GM20431 (cell line): ENCODE measurements around the gene JDP2.

Source experiments
- in situ Hi-C: fragments of 300-500 bp; cut with MseI, MboI; formaldehyde crosslinking; loops from one replicate; pipeline ENCODE4 v1.15.0; 2020; ENCODE audit warnings: low sequenced_read_pairs; ENCODE audit not compliant: unreplicated experiment

Gene JDP2

DNA sequence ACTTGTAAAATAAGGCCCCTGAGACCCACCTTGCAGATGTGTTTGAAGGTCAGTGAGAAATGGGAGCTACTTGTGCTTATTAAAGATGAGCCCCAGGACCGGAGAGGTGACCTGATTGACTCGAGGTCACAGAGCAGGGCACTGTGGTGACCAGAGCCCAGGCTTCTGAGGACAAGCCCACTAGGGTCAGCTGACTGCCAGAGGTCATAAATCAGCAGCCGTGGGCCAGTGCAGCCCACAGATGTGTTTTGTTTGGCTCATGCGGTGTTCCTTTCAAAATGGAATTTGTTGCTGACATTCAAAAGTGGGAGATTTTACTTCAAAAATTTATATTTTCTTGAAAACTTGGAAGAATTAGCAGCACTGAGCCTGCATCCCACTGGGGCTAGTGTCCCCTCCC, 24.5 kb downstream of the JDP2 start:
- in situ Hi-C loops = loop anchor here (25.0 kb wide), 1 partner anchor 315 kb away; the partner anchor contains the start of gene NEK9

DNA sequence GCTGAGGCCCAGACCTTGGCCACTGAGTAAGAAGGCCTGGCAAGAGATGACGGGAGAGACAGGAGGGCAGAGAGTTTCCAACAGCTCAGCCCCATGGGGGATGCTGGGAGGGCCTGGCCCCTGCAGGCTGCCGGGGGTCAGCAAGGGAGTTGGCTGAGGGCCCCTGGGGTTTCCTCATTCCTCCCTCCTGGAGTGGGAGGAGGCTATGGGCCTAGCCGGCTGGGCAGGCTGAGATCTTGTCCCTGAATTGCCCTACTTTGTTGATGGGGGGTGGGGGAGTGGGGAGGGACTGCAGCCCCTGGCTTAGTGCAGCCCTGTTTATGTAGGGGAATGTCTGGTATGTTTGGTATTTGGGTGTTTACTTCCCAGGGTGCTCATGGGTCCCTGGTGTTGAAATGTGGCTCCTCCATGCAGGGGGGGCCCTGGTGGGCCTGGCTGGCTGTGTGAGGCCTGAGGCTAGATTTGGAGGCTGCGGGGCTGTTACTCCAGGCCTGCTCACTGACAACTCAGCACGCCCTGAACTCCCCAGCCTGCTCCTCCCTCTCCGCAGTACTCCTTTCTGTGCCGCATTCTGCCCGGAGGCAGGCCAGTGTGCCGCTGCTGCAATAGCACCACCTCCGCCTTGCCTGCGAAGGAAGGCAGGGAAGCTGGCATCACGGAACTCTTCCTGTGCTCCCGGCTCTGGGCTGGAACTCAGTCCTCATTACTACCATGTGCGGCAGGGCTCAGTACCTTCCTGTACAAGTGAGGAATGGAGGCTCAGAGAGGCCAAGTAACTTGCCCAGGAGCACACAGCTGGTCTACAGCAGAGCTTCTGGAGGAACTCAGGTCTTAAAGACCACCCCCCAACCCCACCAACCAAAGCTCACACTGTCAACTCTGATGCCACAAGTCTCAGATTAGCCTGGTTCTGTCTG, 25.3 kb downstream of the JDP2 start:
- in situ Hi-C loops = loop anchor here (25.0 kb wide), 1 partner anchor 316 kb away; the partner anchor contains the start of gene NEK9

- in situ Hi-C loops = loop anchor here (25.0 kb wide), 1 partner anchor 317 kb away; the partner anchor contains the start of gene NEK9
Measured at GRCh38 chr14:75453817-75454434, 26.1 kb downstream of the JDP2 start.

DNA sequence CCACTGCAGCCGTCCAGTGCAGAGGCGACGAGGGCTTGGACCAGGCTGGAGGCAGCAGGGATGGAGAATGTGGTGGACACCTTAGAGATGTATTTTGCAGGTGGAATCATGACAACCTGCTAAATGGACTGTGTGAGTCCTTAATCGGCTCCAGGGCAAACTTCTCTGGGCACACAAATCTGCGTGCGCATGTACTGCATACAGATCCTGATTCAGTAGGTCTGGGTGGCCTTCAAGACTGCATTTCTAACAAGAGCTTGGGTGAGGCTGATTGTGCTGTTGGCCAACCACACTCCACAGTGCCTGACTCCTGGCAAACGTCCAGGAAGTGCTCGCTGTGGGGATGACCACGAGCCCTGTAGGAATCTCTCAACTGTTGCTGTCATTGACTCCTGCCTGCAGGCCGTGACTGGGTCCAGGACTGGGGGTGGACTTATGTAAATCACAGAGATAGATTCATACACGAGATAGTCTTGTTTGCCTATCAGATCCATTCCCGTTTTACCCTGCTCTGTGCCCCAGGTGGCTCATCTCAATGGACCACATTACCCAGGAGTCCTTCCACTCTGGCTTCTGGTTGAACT, 27.2 kb downstream of the JDP2 start:
- in situ Hi-C loops = loop anchor here (25.0 kb wide), 1 partner anchor 318 kb away; the partner anchor contains the start of gene NEK9

DNA sequence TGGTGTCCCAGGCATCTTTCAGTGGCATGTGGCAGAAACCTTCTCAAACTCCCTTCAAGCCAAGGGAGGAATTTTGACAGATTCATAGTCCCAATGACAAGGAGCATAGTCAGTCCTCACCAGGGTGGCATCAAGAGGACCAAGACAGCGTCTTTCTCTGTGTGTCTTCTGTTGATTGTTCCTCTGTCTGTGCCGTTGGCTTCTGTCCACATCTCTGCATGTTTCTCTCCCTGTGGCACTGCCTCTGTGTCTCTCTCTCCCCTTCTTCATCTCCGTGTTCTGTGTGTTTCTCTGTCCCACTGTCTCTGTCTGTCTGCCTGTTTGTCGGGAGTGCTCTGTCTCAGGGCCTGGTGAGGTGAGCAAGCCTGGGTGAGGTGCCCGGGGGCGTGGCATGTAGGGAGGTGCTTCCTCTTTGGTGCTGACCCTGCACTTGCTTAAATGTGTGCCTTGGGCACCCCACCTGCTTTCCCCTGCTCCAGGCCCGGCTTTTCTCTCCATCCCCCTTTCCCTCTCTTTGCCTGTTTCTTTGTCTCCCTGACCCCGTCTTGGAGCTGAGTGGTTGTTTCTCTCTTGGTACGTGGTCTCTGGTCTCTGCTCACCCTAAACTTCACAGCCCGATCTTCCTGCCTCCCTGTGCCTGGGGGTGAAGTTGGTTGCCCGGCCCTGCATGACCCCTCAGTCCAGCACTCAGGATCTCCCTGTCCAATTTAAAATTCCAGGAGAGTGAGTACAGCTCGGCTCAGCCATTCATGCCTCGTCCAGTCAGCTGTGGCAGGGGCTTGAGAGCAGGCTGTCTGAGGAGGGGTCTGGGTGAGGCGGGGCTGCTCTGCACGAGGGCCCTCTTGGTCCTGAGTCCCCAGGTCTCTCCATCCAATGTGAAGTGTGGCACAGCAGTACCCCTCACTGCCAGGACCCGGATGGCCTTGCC, 28.5 kb downstream of the JDP2 start:
- in situ Hi-C loops = loop anchor here (25.0 kb wide), 1 partner anchor 319 kb away; the partner anchor contains the start of gene NEK9

DNA sequence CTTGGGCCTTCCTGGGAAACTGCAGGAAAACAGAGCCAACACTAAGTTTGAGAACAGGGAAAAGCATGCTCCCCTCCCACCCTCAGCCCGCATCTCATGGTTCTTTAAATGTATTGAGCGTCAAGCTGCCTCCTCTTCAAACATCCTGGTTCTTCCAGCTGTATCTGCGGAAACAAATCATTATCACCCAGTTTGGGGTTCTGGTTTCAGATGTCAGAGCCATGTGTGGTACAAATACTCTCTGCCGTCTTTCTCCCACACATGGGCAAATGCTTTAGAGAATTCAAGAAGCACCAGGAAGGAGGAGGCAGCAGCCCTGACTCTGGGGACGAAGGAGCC, 29.1 kb downstream of the JDP2 start:
- in situ Hi-C loops = loop anchor here (25.0 kb wide), 1 partner anchor 320 kb away; the partner anchor contains the start of gene NEK9

DNA sequence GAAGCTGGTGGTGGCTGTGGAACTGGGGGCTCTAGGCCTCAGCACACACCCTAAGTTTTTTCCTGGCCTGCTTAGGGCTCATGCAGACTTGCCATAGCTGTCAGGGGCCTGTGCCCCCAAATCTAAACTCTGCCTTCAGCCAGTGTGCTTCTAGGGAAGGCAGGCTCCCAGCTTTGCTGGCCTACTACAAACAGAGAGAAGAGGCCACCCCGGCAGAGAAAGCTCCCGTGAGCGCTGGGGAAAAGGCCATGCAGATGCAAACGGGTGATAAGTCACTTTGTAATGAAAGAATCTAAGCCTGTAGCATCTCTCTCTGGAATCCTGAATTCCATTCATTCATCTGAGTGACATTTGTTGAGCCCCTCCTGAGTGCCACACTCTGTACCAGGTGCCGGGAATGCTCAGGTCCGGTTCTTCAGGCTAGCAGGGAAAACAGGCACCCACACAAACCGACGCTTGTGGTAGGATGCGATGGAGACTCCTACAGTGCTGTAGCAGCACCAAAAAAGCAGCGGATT, 29.9 kb downstream of the JDP2 start:
- in situ Hi-C loops = loop anchor here (25.0 kb wide), 1 partner anchor 320 kb away; the partner anchor contains the start of gene NEK9

GRCh38 chr14:75458305-75458704, 30.5 kb downstream of the JDP2 start:
- in situ Hi-C loops = loop anchor here (25.0 kb wide), 1 partner anchor 321 kb away; the partner anchor contains the start of gene NEK9

DNA sequence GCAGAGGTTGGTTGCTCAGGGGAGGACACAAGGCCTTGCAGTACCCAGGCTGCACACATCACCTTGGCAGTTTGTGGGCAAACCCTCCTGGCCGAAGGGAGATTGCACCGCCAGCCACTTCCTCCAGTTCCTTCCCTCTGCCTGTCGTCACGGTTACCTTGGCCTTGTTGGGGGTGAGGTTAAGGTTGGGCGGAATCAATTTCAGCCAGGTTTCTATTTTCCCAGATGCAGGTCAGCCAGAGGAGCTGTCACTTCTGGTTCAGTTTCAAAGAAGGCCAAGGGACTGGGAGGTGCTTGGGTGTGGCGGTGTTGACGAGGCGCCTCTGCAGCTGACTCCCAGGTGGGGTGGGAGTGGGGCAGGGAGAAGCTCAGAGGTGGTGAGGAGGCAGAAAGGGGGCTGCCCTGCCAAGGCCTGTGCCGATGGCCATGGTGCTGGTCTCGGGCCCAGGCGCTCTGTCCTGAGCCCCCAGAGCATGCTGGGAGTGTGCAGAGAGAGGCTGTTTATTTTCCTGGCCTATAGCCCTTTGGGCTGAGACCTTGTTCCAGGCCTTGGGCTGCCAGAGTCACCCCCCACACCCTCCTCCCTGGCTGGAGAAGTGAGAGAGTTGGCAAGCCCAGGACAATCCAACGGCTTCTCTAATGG, 31.4 kb downstream of the JDP2 start:
- in situ Hi-C loops = loop anchor here (25.0 kb wide), 1 partner anchor 322 kb away; the partner anchor contains the start of gene NEK9

DNA sequence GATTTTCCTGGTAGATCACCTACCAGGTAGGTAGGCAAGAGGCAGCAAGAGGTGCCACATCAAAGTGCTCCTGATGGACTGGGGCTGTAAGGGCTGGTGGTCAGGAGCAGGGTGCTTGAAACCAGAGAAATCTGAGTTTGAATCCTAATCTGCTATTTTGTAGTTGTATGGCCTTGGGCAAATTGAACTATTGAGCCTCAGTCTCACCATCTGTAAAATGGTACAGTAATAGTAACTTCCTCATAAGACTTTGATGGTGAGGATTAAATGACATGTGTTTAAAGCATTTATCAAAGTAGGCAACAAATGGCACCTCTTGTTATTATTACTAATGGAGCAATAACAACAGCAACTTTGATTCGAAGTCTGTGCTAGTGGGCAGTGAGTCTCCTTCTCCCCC, 32.0 kb downstream of the JDP2 start:
- in situ Hi-C loops = loop anchor here (25.0 kb wide), 1 partner anchor 322 kb away; the partner anchor contains the start of gene NEK9

DNA sequence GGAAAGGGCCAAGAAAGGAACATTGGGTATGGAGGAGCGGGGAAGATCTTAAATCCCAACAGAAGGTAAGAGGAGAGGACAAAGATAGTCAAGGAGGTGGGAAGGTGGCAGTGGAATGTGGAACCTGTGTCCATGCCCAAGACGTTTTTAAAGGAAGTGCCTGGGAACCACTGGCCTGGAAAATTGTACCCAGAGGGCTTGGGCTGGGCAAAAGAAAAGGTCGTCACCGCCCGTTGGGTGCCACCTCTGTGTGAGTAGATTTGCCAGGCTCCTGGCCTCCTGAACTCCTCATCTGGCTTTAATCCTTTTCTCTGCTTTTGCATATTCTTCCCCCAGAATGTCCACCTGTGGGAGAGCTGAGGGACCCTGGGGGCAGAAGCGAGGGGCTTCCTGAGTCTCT, 32.6 kb downstream of the JDP2 start:
- in situ Hi-C loops = loop anchor here (25.0 kb wide), 1 partner anchor 323 kb away; the partner anchor contains the start of gene NEK9

DNA sequence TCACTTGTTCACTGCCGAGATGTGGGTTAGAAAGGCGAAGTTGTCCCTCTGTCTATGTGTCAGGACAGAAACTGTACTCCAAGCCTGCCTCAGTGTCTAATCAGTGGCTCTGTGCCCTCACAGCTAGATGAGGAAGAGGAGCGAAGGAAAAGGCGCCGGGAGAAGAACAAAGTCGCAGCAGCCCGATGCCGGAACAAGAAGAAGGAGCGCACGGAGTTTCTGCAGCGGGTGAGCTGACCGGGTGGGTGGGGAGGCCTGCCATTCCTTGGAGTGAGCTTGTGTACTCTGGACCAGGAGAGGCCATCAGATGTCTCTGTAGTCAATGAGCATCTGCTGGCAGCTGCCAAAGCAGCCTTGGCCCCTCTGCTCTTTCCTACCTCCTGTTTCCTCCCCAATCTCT, 33.5 kb downstream of the JDP2 start:
- in situ Hi-C loops = loop anchor here (25.0 kb wide), 1 partner anchor 324 kb away; the partner anchor contains the start of gene NEK9

DNA sequence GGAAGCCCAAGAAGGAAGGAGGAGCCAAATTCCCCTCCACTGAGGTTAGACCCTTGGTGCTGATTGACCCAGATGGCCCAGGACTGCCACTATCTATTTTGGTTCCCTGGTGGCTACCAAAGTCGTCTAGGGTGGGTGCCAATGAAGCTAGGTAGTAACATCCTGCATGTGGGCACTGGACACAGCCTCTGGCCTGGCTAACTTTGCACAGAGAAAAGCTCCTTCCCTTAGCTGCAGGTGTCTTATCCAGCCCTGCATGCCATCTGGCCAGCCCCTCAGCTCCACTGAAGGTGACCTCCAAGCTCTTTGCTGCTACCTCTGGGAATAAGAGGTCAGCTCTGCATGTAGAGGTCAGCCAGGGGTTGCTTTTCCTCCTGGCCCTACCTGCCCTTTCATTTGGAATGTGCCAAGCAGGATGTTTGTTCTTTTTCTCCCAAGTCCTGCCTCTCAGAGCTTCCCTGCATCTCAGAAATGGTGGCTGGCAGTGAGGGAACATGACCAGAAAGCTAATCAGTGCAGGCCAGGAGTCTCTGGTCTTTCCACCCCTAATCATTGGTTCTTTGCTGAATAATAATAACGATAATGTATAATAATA, 34.0 kb downstream of the JDP2 start:
- in situ Hi-C loops = loop anchor here (25.0 kb wide), 1 partner anchor 325 kb away; the partner anchor contains the start of gene NEK9

- in situ Hi-C loops = loop anchor here (25.0 kb wide), 1 partner anchor 327 kb away; the partner anchor contains the start of gene NEK9
Measured at GRCh38 chr14:75464626-75465025, 36.8 kb downstream of the JDP2 start.

DNA sequence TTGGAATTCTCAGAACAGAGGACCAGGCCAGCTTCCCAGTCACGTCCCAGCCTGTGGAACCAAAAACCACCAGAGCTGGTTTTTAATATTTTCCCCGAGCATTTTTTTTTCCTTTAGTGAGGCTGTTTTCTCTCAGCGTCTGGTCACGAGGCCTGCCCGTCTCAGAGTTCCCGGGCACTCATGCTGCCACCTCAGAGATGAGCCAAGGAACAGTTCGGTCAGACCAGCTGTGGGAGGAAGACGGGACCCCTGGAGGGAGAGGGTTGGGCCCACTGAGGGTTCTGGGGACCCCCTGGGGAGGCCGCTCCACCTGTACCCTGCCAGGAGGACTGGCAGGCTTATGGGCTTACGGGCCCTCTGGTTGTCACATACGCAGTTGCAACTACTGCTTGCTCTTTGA, 39.9 kb downstream of the JDP2 start:
- in situ Hi-C loops = loop anchor here (25.0 kb wide), 1 partner anchor 330 kb away; the partner anchor contains the start of gene NEK9

DNA sequence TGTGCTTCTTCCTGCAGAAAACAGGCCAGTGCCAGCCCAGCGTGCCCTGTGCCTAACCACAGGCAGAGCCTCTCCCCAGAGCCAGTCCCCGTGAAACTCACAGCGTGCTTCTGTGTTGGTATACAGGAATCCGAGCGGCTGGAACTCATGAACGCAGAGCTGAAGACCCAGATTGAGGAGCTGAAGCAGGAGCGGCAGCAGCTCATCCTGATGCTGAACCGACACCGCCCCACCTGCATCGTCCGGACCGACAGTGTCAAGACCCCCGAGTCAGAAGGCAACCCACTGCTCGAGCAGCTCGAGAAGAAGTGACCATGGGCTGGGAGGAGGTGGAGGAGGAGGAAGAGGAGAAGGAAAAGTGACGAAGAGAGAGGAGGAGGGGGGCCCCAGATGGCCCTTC, 41.3 kb downstream of the JDP2 start:
- in situ Hi-C loops = loop anchor here (25.0 kb wide), 1 partner anchor 332 kb away; the partner anchor contains the start of gene NEK9

- in situ Hi-C loops = loop anchor here (25.0 kb wide), 1 partner anchor 332 kb away; the partner anchor contains the start of gene NEK9
Measured at GRCh38 chr14:75469606-75470237, 41.9 kb downstream of the JDP2 start.
